Vagina (tissue), 2 donors: ENCODE measurements around the gene GAB2.

Experiments
- CTCF ChIP-seq, 3 experiments: fragments of 450-650 bp in 2 of 3; fragments of 200-600 bp in 1 of 3; sonication (generic) in 1 of 3; IDR thresholded peaks; one replicate each; pipeline ENCODE4 v1.5.1; 2017 to 2019; ENCODE audit warnings: antibody characterized with exemption in 3 of 3, mild to moderate bottlenecking in 2 of 3, moderate library complexity in 2 of 3
- POLR2A ChIP-seq, 2 donors: fragments of 450-650 bp; IDR thresholded peaks; one replicate each; pipeline ENCODE4 v1.6.1; 2017; ENCODE audit warnings: antibody characterized with exemption in 2 of 2, mild to moderate bottlenecking in 2 of 2, moderate library complexity in 2 of 2

- TF ChIP-seq CTCF (IDR thresholded peaks at IDR 0.05) (no peak), POLR2A (IDR thresholded peaks at IDR 0.05) (no peak)
These were observed 10.6 kb upstream of the GAB2 start for GRCh38 chr11:78428266-78428636.
